Gastrocnemius medialis (tissue), 4 donors: ENCODE measurements around the gene GTF2B.

Experiments used
- POLR2A ChIP-seq, 2 donors: fragments of 450-650 bp; IDR thresholded peaks; one replicate each; pipeline ENCODE4 v1.6.1; 2017; ENCODE audit warnings: antibody characterized with exemption in 2 of 2, mild to moderate bottlenecking in 2 of 2, moderate library complexity in 2 of 2
- TF ChIP-seq, protein P1 (sequence below), 5 experiments: fragments of 450-650 bp in 3 of 5; fragments of 200-600 bp in 2 of 5; sonication (generic) in 2 of 5; IDR thresholded peaks in 4 of 5; conservative IDR thresholded peaks in 1 of 5; 1 replicate in 4 of 5; 2 replicates in 1 of 5; pipeline ENCODE4 v1.5.1; 2016 to 2019; ENCODE audit warnings: antibody characterized with exemption in 5 of 5, mild to moderate bottlenecking in 3 of 5, moderate library complexity in 3 of 5

DNA sequence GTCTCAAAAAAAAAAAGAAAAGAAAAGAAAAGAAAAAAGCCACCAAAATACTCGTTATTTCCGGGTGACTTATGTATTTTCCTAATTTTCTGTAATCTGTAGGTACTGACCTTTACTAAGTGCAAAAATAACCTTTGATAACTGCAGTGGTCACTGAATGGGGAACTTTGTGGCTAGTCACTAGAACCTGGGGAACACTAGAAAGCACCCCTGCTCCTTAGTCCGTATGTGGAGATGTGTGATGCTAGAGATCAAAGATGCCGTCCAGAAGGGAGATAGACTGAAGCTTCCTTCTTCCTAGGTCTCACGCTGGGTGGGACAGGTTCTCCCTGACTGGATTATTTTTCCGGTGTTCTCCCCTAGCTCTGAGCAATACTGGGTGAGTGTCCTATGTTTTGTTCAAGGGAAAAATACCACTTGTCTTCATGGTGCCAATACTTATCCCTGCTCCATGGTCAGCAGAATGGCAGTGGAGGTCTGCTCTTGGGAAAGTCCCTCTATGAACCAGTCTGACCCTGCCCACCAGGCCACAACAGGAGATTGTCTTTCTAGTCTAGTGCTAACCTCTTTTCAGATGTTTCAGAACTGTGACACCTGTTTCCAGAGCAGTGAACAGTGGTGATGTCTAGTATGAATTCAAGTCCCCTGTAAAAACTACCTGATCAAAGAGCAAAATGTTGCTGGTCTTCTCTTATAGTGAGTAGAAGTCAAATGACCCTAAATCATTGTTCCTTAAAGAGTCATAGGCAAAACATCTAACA, 39.9 kb downstream of the GTF2B start:
- TF ChIP-seq, protein P1, sequence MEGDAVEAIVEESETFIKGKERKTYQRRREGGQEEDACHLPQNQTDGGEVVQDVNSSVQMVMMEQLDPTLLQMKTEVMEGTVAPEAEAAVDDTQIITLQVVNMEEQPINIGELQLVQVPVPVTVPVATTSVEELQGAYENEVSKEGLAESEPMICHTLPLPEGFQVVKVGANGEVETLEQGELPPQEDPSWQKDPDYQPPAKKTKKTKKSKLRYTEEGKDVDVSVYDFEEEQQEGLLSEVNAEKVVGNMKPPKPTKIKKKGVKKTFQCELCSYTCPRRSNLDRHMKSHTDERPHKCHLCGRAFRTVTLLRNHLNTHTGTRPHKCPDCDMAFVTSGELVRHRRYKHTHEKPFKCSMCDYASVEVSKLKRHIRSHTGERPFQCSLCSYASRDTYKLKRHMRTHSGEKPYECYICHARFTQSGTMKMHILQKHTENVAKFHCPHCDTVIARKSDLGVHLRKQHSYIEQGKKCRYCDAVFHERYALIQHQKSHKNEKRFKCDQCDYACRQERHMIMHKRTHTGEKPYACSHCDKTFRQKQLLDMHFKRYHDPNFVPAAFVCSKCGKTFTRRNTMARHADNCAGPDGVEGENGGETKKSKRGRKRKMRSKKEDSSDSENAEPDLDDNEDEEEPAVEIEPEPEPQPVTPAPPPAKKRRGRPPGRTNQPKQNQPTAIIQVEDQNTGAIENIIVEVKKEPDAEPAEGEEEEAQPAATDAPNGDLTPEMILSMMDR (IDR thresholded peaks at IDR 0.05 in 4 of 5, conservative IDR thresholded peaks at IDR 0.05 in 1 of 5): no peak
- no peak for TF ChIP-seq POLR2A (IDR thresholded peaks at IDR 0.05)
